HepG2 (cell line): ENCODE measurements around the gene KLHL21. TPM values are rescaled to one million over a fixed set of nuclear protein-coding genes. Genes with fewer than 3 reads are reported as not detected.

ENCODE experiments used
- ATM ChIP-seq: fragments of 450-650 bp; IDR thresholded peaks from 2 replicates; pipeline ENCODE4 v1.7.1; 2017; ENCODE audit warnings: mild to moderate bottlenecking, borderline replicate concordance
- DDIT3 ChIP-seq: sonication (generic); formaldehyde crosslinking; IDR thresholded peaks from 2 replicates; pipeline ENCODE4 v1.4.0; 2020; ENCODE audit warnings: mild to moderate bottlenecking, missing genetic modification reagents
- DPF2 ChIP-seq: sonication (generic); formaldehyde crosslinking; IDR thresholded peaks from 2 replicates; pipeline ENCODE4 v1.4.0; 2020; ENCODE audit warnings: mild to moderate bottlenecking, low read depth, missing genetic modification reagents, borderline replicate concordance
- FOXO4 ChIP-seq: sonication (generic); formaldehyde crosslinking; conservative IDR thresholded peaks from 2 replicates; pipeline ENCODE4 v1.8.1; 2023; ENCODE audit warnings: missing genetic modification reagents
- HDAC1 ChIP-seq: sonication (generic); formaldehyde crosslinking; IDR thresholded peaks from 2 replicates; pipeline ENCODE4 v1.5.1; 2020; ENCODE audit warnings: mild to moderate bottlenecking, missing genetic modification reagents
- KAT2B ChIP-seq: fragments of 150-350 bp; IDR thresholded peaks from 2 replicates; pipeline ENCODE4 v1.6.1; 2014; ENCODE audit warnings: low read depth, low read length, borderline replicate concordance
- MTA1 ChIP-seq: sonication (generic); formaldehyde crosslinking; IDR thresholded peaks from 2 replicates; pipeline ENCODE4 v1.4.0; 2020; ENCODE audit warnings: missing genetic modification reagents, mild to moderate bottlenecking, borderline replicate concordance
- NR3C1 ChIP-seq: sonication (generic); formaldehyde crosslinking; IDR thresholded peaks from 2 replicates; pipeline ENCODE4 v1.4.0; 2020; ENCODE audit warnings: missing genetic modification reagents
- POGZ ChIP-seq: sonication (generic); formaldehyde crosslinking; IDR thresholded peaks from 2 replicates; pipeline ENCODE4 v1.4.0; 2020; ENCODE audit warnings: mild to moderate bottlenecking, missing genetic modification reagents
- RBM39 ChIP-seq: fragments of 200-400 bp; formaldehyde crosslinking; IDR thresholded peaks from one replicate; pipeline ENCODE4 v1.6.1; 2018; ENCODE audit warnings: antibody characterized with exemption, mild to moderate bottlenecking, low read depth, low read length; ENCODE audit not compliant: poor library complexity, severe bottlenecking
- U2AF1 ChIP-seq: fragments of 200-400 bp; formaldehyde crosslinking; optimal IDR thresholded peaks from 2 replicates; pipeline ENCODE3; 2017; ENCODE audit warnings: mild to moderate bottlenecking, low read depth, low read length
- ZBTB2 ChIP-seq: sonication (generic); formaldehyde crosslinking; IDR thresholded peaks from 2 replicates; pipeline ENCODE4 v1.8.0; 2022; ENCODE audit warnings: low read depth, missing genetic modification reagents
- ZFX ChIP-seq: sonication (generic); formaldehyde crosslinking; IDR thresholded peaks from 2 replicates; pipeline ENCODE4 v1.4.0; 2020; ENCODE audit warnings: mild to moderate bottlenecking, low read depth, missing genetic modification reagents, moderate library complexity
- ZKSCAN5 ChIP-seq: sonication (generic); formaldehyde crosslinking; IDR thresholded peaks from 2 replicates; pipeline ENCODE4 v1.5.1; 2020; ENCODE audit warnings: mild to moderate bottlenecking, missing genetic modification reagents
- ZNF3 ChIP-seq: IDR thresholded peaks from 2 replicates; pipeline ENCODE4 v1.7.0; 2017; ENCODE audit warnings: inconsistent platforms
- ZNF326 ChIP-seq: sonication (generic); formaldehyde crosslinking; IDR thresholded peaks from 2 replicates; pipeline ENCODE4 v1.4.0; 2020; ENCODE audit warnings: missing genetic modification reagents, borderline replicate concordance
- ZNF329 ChIP-seq: sonication (generic); formaldehyde crosslinking; IDR thresholded peaks from 2 replicates; pipeline ENCODE4 v1.9.0; 2021; ENCODE audit warnings: low read depth, mild to moderate bottlenecking, missing genetic modification reagents
- ZNF354B ChIP-seq: sonication (generic); formaldehyde crosslinking; IDR thresholded peaks from 2 replicates; pipeline ENCODE4 v1.8.0; 2022; ENCODE audit warnings: mild to moderate bottlenecking, missing genetic modification reagents
- ZNF501 ChIP-seq: sonication (generic); formaldehyde crosslinking; IDR thresholded peaks from 2 replicates; pipeline ENCODE4 v1.5.1; 2020; ENCODE audit warnings: mild to moderate bottlenecking, moderate library complexity, missing genetic modification reagents
- ZNF552 ChIP-seq: sonication (generic); formaldehyde crosslinking; IDR thresholded peaks from 2 replicates; pipeline ENCODE4 v1.9.0; 2022; ENCODE audit warnings: missing genetic modification reagents, mild to moderate bottlenecking, borderline replicate concordance
- ZNF564 ChIP-seq: sonication (generic); formaldehyde crosslinking; IDR thresholded peaks from 2 replicates; pipeline ENCODE4 v1.8.1; 2023; ENCODE audit warnings: mild to moderate bottlenecking, missing genetic modification reagents
- ZNF652 ChIP-seq: IDR thresholded peaks from 2 replicates; pipeline ENCODE4 v1.6.1; 2016; ENCODE audit warnings: low read depth, borderline replicate concordance
- ZNF850 ChIP-seq: sonication (generic); formaldehyde crosslinking; conservative IDR thresholded peaks from 2 replicates; pipeline ENCODE4 v1.9.0; 2021; ENCODE audit warnings: mild to moderate bottlenecking, missing genetic modification reagents
- ZNF883 ChIP-seq: sonication (generic); formaldehyde crosslinking; IDR thresholded peaks from 2 replicates; pipeline ENCODE4 v1.5.1; 2020; ENCODE audit warnings: mild to moderate bottlenecking, missing genetic modification reagents; ENCODE audit errors: not compliant biosample characterization
- ZSCAN25 ChIP-seq: sonication (generic); formaldehyde crosslinking; IDR thresholded peaks from 2 replicates; pipeline ENCODE4 v1.8.0; 2022; ENCODE audit warnings: mild to moderate bottlenecking, missing genetic modification reagents
- polyA plus RNA-seq, 8 experiments: library from polyadenylated mRNA; depleted of rRNA in 3 of 8; stranded (reverse) in 7 of 8; unstranded in 1 of 8; fragments of >200 nt; fragmentation: Illumina TruSeq in 4 of 8; extraction: Trizol in 4 of 8; gene quantifications; 2 replicates each; pipeline versions ENCODE4 v1.2.1 to v1.2.3, GENCODE V29; 2011 to 2016; ENCODE audit warnings: low read depth in 4 of 8, missing spikeins in 1 of 8, mixed read lengths in 1 of 8; ENCODE audit not compliant: insufficient read depth in 1 of 8
- total RNA-seq, 5 experiments: library from RNA; depleted of rRNA; stranded (reverse); fragments of >200 nt; fragmentation: Illumina TruSeq; extraction: Trizol; gene quantifications; 2 replicates each; pipeline ENCODE4 v1.2.3, GENCODE V29; 2016; ENCODE audit warnings: low read depth in 1 of 5

Gene KLHL21
- total and polyA plus RNA-seq, 2 of the 13 experiments (the other 11 are each of a cell fraction or from before 2014, with no cell fraction given) = 14.8 to 25.0 TPM

GRCh38 chr1:6624710-6625583 is 22.3 kb upstream of the KLHL21 start, which contains the start of gene THAP3 (continued):
- TF ChIP-seq ZSCAN25 (CRISPR knock-in tag) = no peak
- TF ChIP-seq MTA1 = peak; percentile 53; the same call in 1 of the 2 replicates
- no peak for TF ChIP-seq ZNF354B (CRISPR knock-in tag)
- no peak for TF ChIP-seq ZNF3 (CRISPR knock-in tag)
- peak; percentile 4 for TF ChIP-seq ZNF883 (CRISPR knock-in tag)
- TF ChIP-seq U2AF1 = no peak
- no peak for TF ChIP-seq ATM
- no peak for TF ChIP-seq DDIT3 (CRISPR knock-in tag)
- no peak for TF ChIP-seq KAT2B
- peak; percentile 28 for TF ChIP-seq RBM39
- no peak for TF ChIP-seq ZNF501 (CRISPR knock-in tag)
- no peak for TF ChIP-seq ZNF326
- TF ChIP-seq NR3C1 = no peak
- no peak for TF ChIP-seq ZNF652 (CRISPR knock-in tag)
- TF ChIP-seq FOXO4 (CRISPR knock-in tag) = no peak
- TF ChIP-seq POGZ (CRISPR knock-in tag) = no peak
- TF ChIP-seq ZNF329 (CRISPR knock-in tag) = peak; percentile 11; the same call in 1 of the 2 replicates
- no peak; the same call in 1 of the 2 replicates for TF ChIP-seq ZNF552 (CRISPR knock-in tag)
- TF ChIP-seq DPF2 (CRISPR knock-in tag) = no peak
- peak; percentile 99 for TF ChIP-seq ZFX (CRISPR knock-in tag)
- no peak for TF ChIP-seq ZKSCAN5 (CRISPR knock-in tag)
- TF ChIP-seq ZBTB2 = peak; percentile 73
- TF ChIP-seq HDAC1 (CRISPR knock-in tag) = peak; percentile 77; the same call in 1 of the 2 replicates
- no peak for TF ChIP-seq ZNF850 (CRISPR knock-in tag)
- 0 out of 2 replicates have a peak, but pooled peaks have one; percentile 38 for TF ChIP-seq ZNF564
